Suprapubic skin (tissue), 4 donors: ENCODE measurements around the gene TBC1D1. TPM values are rescaled to one million over a fixed set of nuclear protein-coding genes. Genes with fewer than 3 reads are reported as not detected.

ENCODE experiments used
- DNase-seq, 2 donors: peaks; one replicate each; pipeline ENCODE4 v3.0.0-alpha.2; 2019; ENCODE audit warnings: low spot score in 2 of 2
- H3K27ac ChIP-seq: fragments of 200-600 bp; sonication (generic); one replicate; pipeline ENCODE4 v1.5.1; 2019
- H3K27me3 ChIP-seq: fragments of 200-600 bp; sonication (generic); one replicate; pipeline ENCODE4 v1.5.1; 2019
- H3K36me3 ChIP-seq: fragments of 200-600 bp; sonication (generic); one replicate; pipeline ENCODE4 v1.5.1; 2019
- H3K4me1 ChIP-seq: fragments of 200-600 bp; sonication (generic); one replicate; pipeline ENCODE4 v1.5.1; 2019
- H3K4me3 ChIP-seq: fragments of 200-600 bp; sonication (generic); one replicate; pipeline ENCODE4 v1.5.1; 2019; ENCODE audit warnings: mild to moderate bottlenecking
- H3K9me3 ChIP-seq: fragments of 200-600 bp; sonication (generic); one replicate; pipeline ENCODE4 v1.5.1; 2019
- EP300 ChIP-seq: sonication (generic); formaldehyde crosslinking; IDR thresholded peaks from one replicate; pipeline ENCODE4 v1.6.1; 2017; ENCODE audit warnings: antibody characterized with exemption
- POLR2A ChIP-seq, 2 donors: fragments of 450-650 bp; IDR thresholded peaks; one replicate each; pipeline ENCODE4 v1.6.1; 2017; ENCODE audit warnings: antibody characterized with exemption in 2 of 2, mild to moderate bottlenecking in 2 of 2, moderate library complexity in 2 of 2
- POLR2AphosphoS5 ChIP-seq, 3 donors: sonication (generic); formaldehyde crosslinking; IDR thresholded peaks; one replicate each; pipeline ENCODE4 v1.6.1; 2017; ENCODE audit warnings: antibody characterized with exemption in 3 of 3
- WGBS: methylation state at CpG from one replicate; pipeline ENCODE4 v1.1.5; 2018; 5-methylcytosine and 5-hydroxymethylcytosine counted together
- total RNA-seq, 4 donors: library from RNA; depleted of rRNA; stranded (reverse); fragments of >200 nt; gene quantifications; one replicate each; pipeline ENCODE4 v1.1.0, GENCODE V29; 2016
- TF ChIP-seq, protein P1 (sequence below), 2 donors: fragments of 200-600 bp in 1 of 2; fragments of 450-650 bp in 1 of 2; sonication (generic) in 1 of 2; IDR thresholded peaks; one replicate each; pipeline ENCODE4 v1.5.1; 2016 to 2019; ENCODE audit warnings: antibody characterized with exemption in 2 of 2, mild to moderate bottlenecking in 1 of 2, moderate library complexity in 1 of 2

TBC1D1 gene
- total RNA-seq, 4 donors from 2014 or later: 16.3 to 32.0 (median 22.2) TPM

GRCh38 chr4:38109896-38110295 is 219.0 kb downstream of the TBC1D1 start:
- no peak for DNase-seq
- H3K27me3 ChIP-seq: no peaks in the 10 kb centered on the region
- no peaks in the 10 kb centered on the region for H3K9me3 ChIP-seq
- 80% methylated on average over 6 of the region's 6 CpGs for WGBS
- no peak overlapping the region for H3K4me3 ChIP-seq
- TF ChIP-seq, protein P1, sequence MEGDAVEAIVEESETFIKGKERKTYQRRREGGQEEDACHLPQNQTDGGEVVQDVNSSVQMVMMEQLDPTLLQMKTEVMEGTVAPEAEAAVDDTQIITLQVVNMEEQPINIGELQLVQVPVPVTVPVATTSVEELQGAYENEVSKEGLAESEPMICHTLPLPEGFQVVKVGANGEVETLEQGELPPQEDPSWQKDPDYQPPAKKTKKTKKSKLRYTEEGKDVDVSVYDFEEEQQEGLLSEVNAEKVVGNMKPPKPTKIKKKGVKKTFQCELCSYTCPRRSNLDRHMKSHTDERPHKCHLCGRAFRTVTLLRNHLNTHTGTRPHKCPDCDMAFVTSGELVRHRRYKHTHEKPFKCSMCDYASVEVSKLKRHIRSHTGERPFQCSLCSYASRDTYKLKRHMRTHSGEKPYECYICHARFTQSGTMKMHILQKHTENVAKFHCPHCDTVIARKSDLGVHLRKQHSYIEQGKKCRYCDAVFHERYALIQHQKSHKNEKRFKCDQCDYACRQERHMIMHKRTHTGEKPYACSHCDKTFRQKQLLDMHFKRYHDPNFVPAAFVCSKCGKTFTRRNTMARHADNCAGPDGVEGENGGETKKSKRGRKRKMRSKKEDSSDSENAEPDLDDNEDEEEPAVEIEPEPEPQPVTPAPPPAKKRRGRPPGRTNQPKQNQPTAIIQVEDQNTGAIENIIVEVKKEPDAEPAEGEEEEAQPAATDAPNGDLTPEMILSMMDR (IDR thresholded peaks at IDR 0.05): no peak
- TF ChIP-seq POLR2AphosphoS5 (IDR thresholded peaks at IDR 0.05): no peak
- no peak for TF ChIP-seq POLR2A (IDR thresholded peaks at IDR 0.05)
- TF ChIP-seq EP300: no peak
- peaks cover 6% of the 10 kb centered on the region for H3K36me3 ChIP-seq
- H3K27ac ChIP-seq: no peak overlapping the region
- H3K4me1 ChIP-seq: peaks cover 16% of the 10 kb centered on the region

DNA sequence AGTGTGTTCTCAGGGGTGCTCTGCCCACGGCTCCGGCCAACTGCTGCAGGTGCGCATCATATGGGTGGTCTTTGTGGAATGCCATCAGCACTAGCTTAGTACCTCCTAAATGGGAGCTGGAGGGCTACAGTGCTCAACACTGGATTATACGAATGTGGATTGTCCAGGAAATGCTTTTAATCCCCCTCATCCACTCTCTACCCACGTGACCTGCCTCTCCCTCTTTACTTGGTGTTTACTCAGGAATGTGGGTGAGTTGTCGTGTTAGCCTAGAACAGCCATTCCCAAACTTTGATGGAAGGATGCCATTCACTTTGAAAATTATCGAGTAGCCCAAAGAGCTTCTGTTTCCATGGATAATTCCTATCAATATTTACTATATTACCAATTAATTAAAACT is 220.1 kb downstream of the TBC1D1 start:
- no peak for TF ChIP-seq POLR2A (IDR thresholded peaks at IDR 0.05)
- TF ChIP-seq, protein P1 (IDR thresholded peaks at IDR 0.05): no peak
- TF ChIP-seq EP300: no peak
- TF ChIP-seq POLR2AphosphoS5 (IDR thresholded peaks at IDR 0.05): no peak
- Histone ChIP-seq H3K36me3 (peaks cover 6% of the 10 kb centered on the region), H3K4me1 (peaks cover 20% of the 10 kb centered on the region), H3K9me3 (no peaks in the 10 kb centered on the region), H3K27me3 (no peaks in the 10 kb centered on the region), H3K4me3 (no peak overlapping the region), H3K27ac (no peak overlapping the region)
- WGBS: 93% methylated on average over 7 of the region's 7 CpGs
- no peak for DNase-seq

DNA sequence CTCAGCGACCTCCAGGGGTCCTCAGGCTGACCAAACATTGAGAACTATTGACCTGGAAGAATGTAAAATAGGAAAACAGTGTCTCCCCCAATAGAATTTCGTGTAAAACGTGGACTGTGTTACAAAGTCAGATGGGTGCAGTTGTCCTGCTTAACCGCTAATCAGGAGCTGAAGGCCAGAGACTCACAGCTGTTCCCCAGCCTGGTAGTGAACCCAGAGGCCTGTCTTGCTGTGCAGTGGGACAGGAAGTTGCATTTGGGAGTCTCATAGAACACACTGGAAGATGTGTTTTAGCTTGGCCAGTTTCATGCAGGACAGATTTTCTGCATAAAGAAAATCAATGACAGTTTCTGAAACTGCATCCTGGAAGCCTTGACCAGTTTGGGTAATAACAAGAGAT is 220.8 kb downstream of the TBC1D1 start:
- Histone ChIP-seq H3K9me3 (no peaks in the 10 kb centered on the region), H3K27me3 (no peaks in the 10 kb centered on the region), H3K36me3 (peaks cover 4% of the 10 kb centered on the region), H3K4me3 (no peak overlapping the region), H3K4me1 (peaks cover 17% of the 10 kb centered on the region), H3K27ac (no peak overlapping the region)
- 87% methylated on average over 4 of the region's 4 CpGs for WGBS
- TF ChIP-seq, protein P1 (IDR thresholded peaks at IDR 0.05): no peak
- TF ChIP-seq POLR2AphosphoS5 (IDR thresholded peaks at IDR 0.05) (no peak), EP300 (no peak), POLR2A (IDR thresholded peaks at IDR 0.05) (no peak)
- no peak for DNase-seq

- Histone ChIP-seq H3K27me3 (no peaks in the 10 kb centered on the region), H3K9me3 (no peaks in the 10 kb centered on the region), H3K27ac (no peak overlapping the region), H3K4me3 (no peak overlapping the region), H3K36me3 (peaks cover under 1% of the 10 kb centered on the region), H3K4me1 (peaks cover 17% of the 10 kb centered on the region)
- no peak for DNase-seq
- TF ChIP-seq POLR2AphosphoS5 (IDR thresholded peaks at IDR 0.05) (no peak), EP300 (no peak), POLR2A (IDR thresholded peaks at IDR 0.05) (no peak)
- WGBS: 93% methylated on average over 4 of the region's 4 CpGs
Observed at GRCh38 chr4:38113132-38113531, 222.2 kb downstream of the TBC1D1 start.

- TF ChIP-seq POLR2A (IDR thresholded peaks at IDR 0.05): no peak
- TF ChIP-seq EP300: no peak
- no peak for TF ChIP-seq POLR2AphosphoS5 (IDR thresholded peaks at IDR 0.05)
- TF ChIP-seq, protein P1 (IDR thresholded peaks at IDR 0.05): no peak
- Histone ChIP-seq H3K27me3 (no peaks in the 10 kb centered on the region), H3K4me1 (peaks cover 17% of the 10 kb centered on the region), H3K27ac (no peak overlapping the region), H3K36me3 (peaks cover 5% of the 10 kb centered on the region), H3K4me3 (no peak overlapping the region), H3K9me3 (no peaks in the 10 kb centered on the region)
- 89% methylated on average over 2 of the region's 2 CpGs for WGBS
- DNase-seq: no peak
Observed at GRCh38 chr4:38113551-38113950, 222.7 kb downstream of the TBC1D1 start.
